DMS79 treated with DMSO at 0.1 percent for 48 hours (cell line): ENCODE data around the gene GPR32.
"Not testable (repeated sequence)": the region's sequence is repeated elsewhere in the genome, so short reads cannot be mapped to it uniquely, and the experiment has no call there.

ENCODE experiments used
- DNase-seq: peaks from one replicate; lab custom pipeline; 2025; lab: John Stamatoyannopoulos, UW

GPR32 gene

DNA sequence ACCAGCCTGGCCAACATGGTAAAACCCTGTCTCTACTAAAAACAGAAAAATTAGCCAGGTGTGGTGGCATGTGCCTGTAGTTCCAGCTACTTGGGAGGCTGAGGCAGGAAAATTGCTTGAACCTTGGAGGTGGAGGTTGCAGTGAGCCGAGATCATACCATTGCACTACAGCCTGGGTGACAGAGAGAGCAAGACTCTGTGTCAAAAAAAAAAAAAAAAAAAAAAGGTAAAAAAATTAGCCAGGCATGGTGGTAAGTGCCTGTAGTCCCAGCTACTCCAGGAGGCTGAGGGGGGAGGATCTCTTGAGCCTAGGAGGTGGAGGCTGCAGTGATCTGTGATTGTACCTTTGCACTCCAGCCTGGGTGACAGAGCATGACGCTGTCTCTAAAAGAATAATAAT, at the start of gene GPR32:
Gene GPR32 (plus strand): TSS at position 301 of the 400 bp plus-strand sequence. CDS start 137 bp downstream, outside the sequence.
- DNase-seq, result not testable (repeated sequence)

- no peak for DNase-seq
Measured at GRCh38 chr19:50720921-50721381, 49.3 kb upstream of the GPR32 start.

GRCh38 chr19:50721441-50722137, 48.7 kb upstream of the GPR32 start:
- DNase-seq, result no peak

- DNase-seq, result no peak
Measured at GRCh38 chr19:50722201-50723013, 47.9 kb upstream of the GPR32 start.

GRCh38 chr19:50723069-50723468, 47.2 kb upstream of the GPR32 start, which contains the start of gene CLEC11A:
Gene CLEC11A (plus strand): TSS chr19:50723364. CDS start chr19:50723526, 162 bp downstream.
- no peak for DNase-seq

DNA sequence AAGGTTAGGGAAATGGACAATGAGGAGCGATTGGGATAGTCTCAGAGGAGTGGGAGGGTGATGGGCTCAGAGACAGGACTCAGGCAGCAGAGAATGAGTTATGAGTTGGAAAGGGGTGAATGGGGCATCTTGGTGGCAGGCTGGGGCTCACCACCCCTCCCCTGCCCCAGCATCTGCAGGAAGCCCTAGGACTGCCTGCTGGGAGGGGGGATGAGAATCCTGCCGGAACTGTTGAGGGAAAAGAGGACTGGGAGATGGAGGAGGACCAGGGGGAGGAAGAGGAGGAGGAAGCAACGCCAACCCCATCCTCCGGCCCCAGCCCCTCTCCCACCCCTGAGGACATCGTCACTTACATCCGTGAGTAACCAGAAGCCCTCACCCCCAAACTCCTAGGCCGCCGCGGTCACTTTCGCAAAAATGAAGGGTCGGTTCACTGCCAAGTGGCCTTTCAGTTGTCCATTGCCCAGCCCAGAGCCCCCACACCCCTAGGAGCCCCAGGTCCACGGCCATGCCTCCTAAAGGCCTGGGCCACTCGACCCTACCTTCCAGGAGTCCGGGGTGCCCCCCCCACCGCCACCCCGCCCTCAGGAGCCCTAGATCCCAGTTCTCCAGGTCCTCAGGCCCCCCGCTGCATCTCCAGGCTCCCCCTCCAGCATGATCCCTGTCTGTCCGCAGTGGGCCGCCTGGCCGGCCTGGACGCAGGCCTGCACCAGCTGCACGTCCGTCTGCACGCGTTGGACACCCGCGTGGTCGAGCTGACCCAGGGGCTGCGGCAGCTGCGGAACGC, 46.3 kb upstream of the GPR32 start:
- no peak for DNase-seq

DNA sequence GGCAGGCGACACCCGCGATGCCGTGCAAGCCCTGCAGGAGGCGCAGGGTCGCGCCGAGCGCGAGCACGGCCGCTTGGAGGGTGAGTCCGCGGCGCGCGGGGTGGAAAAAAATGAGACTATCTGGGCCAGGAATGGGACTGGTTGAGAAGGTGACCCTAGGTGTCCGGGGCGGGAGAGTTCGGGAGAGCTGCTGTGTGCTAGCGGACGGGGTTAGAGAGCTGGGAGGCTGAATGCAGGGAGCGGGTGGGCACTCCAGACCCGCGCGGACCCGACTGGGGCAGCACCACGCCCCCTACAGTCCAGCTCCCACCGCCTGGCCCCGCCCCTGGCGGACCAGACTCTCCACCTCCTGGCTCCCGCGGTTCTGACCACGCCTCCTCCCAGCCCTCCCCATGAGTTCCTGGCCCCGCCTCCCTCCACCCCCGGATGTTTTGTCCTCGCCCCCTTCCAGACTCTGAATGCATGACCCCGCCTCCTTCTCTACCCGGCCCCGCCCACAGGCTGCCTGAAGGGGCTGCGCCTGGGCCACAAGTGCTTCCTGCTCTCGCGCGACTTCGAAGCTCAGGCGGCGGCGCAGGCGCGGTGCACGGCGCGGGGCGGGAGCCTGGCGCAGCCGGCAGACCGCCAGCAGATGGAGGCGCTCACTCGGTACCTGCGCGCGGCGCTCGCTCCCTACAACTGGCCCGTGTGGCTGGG, 45.6 kb upstream of the GPR32 start:
- peak; percentile 99 for DNase-seq

DNA sequence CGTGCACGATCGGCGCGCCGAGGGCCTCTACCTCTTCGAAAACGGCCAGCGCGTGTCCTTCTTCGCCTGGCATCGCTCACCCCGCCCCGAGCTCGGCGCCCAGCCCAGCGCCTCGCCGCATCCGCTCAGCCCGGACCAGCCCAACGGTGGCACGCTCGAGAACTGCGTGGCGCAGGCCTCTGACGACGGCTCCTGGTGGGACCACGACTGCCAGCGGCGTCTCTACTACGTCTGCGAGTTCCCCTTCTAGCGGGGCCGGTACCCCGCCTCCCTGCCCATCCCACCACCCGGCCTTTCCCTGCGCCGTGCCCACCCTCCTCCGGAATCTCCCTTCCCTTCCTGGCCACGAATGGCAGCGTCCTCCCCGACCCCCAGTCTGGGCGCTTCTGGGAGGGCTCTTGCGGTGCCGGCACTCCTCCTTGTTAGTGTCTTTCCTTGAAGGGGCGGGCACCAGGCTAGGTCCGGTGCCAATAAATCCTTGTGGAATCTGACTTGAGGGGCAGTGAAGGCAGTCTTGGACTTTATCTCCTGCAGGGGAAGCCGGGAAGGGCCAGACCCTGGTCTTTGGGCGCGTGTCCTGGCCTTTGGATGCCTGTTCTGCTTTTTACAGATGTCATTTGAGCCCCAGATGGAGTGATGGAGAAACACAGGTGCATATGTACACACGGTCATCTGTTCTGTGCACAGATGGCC, 44.9 kb upstream of the GPR32 start:
- DNase-seq, result no peak

- DNase-seq, result no peak
Measured at GRCh38 chr19:50725911-50726230, 44.4 kb upstream of the GPR32 start.

DNA sequence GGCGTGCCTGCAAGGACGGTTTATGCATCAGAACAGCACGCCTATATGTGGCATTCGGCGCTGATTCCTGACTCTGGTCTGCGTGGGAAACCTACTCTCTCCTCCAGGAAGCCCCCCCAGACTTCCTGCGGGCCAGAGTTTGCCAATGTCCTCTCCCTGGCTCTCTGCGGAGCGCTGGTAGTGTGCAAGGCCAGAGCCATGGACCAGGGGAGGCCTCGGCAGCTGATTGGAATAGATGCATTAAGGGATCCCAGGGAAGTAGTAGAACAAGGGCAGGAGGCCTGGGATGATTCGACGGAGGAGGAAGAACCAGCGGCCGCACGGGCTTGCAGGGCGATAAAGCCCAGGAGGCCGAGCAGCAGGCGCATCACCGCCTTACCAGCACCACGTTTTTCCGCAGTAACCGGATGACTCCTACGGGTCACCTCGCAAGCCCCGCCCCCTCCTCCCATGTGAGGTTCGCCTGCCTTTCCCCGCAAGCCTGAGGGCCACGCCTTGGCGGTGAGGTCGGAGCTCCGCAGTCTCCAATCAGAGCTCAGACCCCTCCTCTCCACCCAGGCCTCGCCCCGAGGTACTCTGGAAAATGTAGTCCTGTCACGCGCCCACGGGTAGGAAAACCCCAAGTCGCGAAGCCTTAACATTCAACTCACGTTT, 42.1 kb upstream of the GPR32 start:
- peak; percentile 29 for DNase-seq

- no peak for DNase-seq
Measured at GRCh38 chr19:50729894-50730293, 40.4 kb upstream of the GPR32 start.

GRCh38 chr19:50735869-50736268, 34.4 kb upstream of the GPR32 start:
- no peak for DNase-seq

- DNase-seq, result no peak
Measured at GRCh38 chr19:50736338-50736737, 33.9 kb upstream of the GPR32 start.

GRCh38 chr19:50739132-50739913, 30.9 kb upstream of the GPR32 start:
- DNase-seq, result no peak

DNA sequence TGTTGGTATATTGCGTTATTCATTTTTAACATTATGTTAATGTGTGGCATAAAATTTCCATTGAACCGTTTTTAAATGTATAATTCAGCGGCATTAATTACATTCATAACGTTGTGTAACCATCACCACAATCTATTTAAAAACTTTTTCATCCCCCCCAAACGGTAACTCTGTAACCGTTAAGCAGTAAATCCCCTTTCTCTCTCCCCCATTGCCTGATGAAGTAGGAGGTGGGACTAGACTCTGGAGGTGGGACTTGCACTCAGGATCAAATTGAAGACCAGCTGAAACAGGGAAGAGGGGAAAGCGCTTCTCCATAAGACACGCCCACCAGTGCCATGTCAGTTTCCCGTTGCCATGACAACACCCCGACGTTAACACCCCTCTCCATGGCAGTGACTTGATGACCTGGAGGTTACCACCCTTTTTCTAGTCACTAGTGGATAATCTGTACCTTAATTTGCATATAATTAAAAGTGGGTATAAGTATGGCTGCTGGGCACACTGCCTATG, 30.3 kb upstream of the GPR32 start:
- no peak for DNase-seq

- DNase-seq, result no peak
Measured at GRCh38 chr19:50741179-50741933, 28.9 kb upstream of the GPR32 start.

DNA sequence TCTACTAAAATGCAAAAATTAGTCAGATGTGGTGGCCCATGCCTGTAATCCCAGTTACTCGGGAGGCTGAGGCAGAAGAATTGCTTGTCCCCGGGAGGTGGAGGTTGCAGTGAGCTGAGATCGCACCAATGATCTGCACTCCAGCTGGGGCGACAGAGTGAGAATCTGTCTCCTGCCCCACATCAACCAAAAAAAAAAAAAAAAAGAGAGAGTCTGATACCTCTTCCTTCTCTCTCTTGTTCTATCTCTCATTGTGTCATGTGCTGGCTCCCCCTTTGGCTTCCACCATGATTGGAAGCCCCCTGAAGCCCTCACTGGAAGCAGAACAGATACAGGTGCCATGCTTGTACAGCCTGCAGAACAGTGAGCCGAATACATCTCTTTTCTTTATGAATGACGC, 26.7 kb upstream of the GPR32 start:
- no peak for DNase-seq

GRCh38 chr19:50745221-50745620, 25.0 kb upstream of the GPR32 start:
- DNase-seq, result no peak

DNA sequence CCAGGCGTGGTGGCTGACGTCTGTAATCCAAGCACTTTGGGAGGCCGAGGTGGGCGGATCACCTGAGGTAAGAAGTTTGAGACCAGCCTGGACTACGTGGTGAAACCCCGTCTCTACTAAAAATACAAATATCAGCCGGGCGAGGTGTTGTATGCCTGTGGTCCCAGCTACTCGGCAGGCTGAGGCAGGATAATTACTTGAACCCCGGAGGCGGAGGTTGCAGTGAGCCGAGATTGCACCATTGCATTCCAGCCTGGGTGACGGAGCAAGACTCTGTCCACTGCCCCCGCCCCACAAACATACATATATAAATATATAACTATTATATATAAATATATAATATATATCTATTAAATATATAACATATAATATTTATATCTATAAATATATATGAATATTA, 23.1 kb upstream of the GPR32 start:
- not testable (repeated sequence) for DNase-seq
